Endodermal cell (in vitro differentiated cells): ENCODE data around the gene ROBO3. TPM values are rescaled to one million over a fixed set of nuclear protein-coding genes. Genes with fewer than 3 reads are reported as not detected.

Experiments used
- DNase-seq: peaks from one replicate; pipeline ENCODE4 v3.0.0-alpha.2; 2017
- H3K27ac ChIP-seq: 2 replicates; pipeline ENCODE4 v1.5.1; 2013; ENCODE audit warnings: mild to moderate bottlenecking, low read depth, low read length, moderate library complexity
- H3K27me3 ChIP-seq: 2 replicates; pipeline ENCODE4 v1.6.1; 2013; ENCODE audit warnings: mild to moderate bottlenecking, low read length, moderate library complexity; ENCODE audit not compliant: insufficient read depth, control insufficient read depth, poor library complexity, severe bottlenecking
- H3K36me3 ChIP-seq: 2 replicates; pipeline ENCODE4 v1.7.0; 2013; ENCODE audit warnings: mild to moderate bottlenecking, low read length, moderate library complexity; ENCODE audit not compliant: control insufficient read depth, insufficient read depth
- H3K4me1 ChIP-seq: one replicate; pipeline ENCODE4 v1.7.0; 2013; ENCODE audit warnings: low read length; ENCODE audit not compliant: control insufficient read depth, insufficient read depth
- H3K4me3 ChIP-seq: 2 replicates; pipeline ENCODE4 v1.5.1; 2013; ENCODE audit warnings: mild to moderate bottlenecking, low read length, moderate library complexity
- H3K9ac ChIP-seq: 2 replicates; pipeline ENCODE4 v1.6.1; 2013; ENCODE audit warnings: mild to moderate bottlenecking, low read length, moderate library complexity; ENCODE audit not compliant: poor library complexity, severe bottlenecking; ENCODE audit errors: extremely low read depth
- H3K9me3 ChIP-seq: 2 replicates; pipeline ENCODE4 v1.6.1; 2013; ENCODE audit warnings: mild to moderate bottlenecking, low read length, moderate library complexity; ENCODE audit not compliant: control insufficient read depth
- H3K27ac Mint-ChIP-seq: 2 replicates; pipeline ENCODE4 v1.8.0; 2020; ENCODE audit warnings: mixed read lengths
- H3K27me3 Mint-ChIP-seq: 2 replicates; pipeline ENCODE4 v1.8.0; 2021; ENCODE audit warnings: mild to moderate bottlenecking, mixed read lengths; ENCODE audit not compliant: insufficient read depth
- H3K36me3 Mint-ChIP-seq: 2 replicates; pipeline ENCODE4 v1.8.0; 2020; ENCODE audit warnings: low read depth, mixed read lengths
- H3K4me1 Mint-ChIP-seq: 2 replicates; pipeline ENCODE4 v1.8.0; 2020; ENCODE audit warnings: mixed read lengths
- H3K4me3 Mint-ChIP-seq: 2 replicates; pipeline ENCODE4 v1.8.0; 2020; ENCODE audit warnings: mild to moderate bottlenecking, moderate library complexity, mixed read lengths
- H3K9me3 Mint-ChIP-seq: 2 replicates; pipeline ENCODE4 v1.8.0; 2020; ENCODE audit warnings: mild to moderate bottlenecking, mixed read lengths
- CTCF ChIP-seq: fragments of 200-600 bp; sonication (generic); conservative IDR thresholded peaks from 2 replicates; pipeline ENCODE4 v1.5.0; 2021; ENCODE audit warnings: antibody characterized with exemption, mild to moderate bottlenecking
- WGBS, 2 experiments: methylation state at CpG; one replicate each; pipeline versions ENCODE4 v1.1.5 to v1.1.7; 2013; ENCODE audit warnings: missing lambda C conversion rate in 2 of 2, mixed read lengths in 1 of 2; ENCODE audit not compliant: insufficient coverage in 1 of 2, insufficient read length in 1 of 2; 5-methylcytosine and 5-hydroxymethylcytosine counted together
- total RNA-seq, 2 donors: library from RNA; stranded (reverse); fragmentation: NEBNext Ultra II Directional in 1 of 2; extraction: Animal tissue kit (Norgen Biotek cat#: 25700) in 1 of 2; gene quantifications; 2 replicates in 1 of 2; 3 replicates in 1 of 2; pipeline ENCODE4 v1.2.1, GENCODE V29; 2021

ROBO3 gene
- total RNA-seq, 2 donors from 2014 or later, result 15.3 to 16.2 TPM

- Mint-ChIP-seq H3K4me3 (no peak overlapping the region), H3K27me3 (peaks cover 54% of the 10 kb centered on the region), H3K36me3 (no peaks in the 10 kb centered on the region), H3K4me1 (peaks cover 11% of the 10 kb centered on the region), H3K27ac (no peak overlapping the region), H3K9me3 (no peaks in the 10 kb centered on the region)
- no peak for DNase-seq
- no peak overlapping the region for H3K27ac ChIP-seq
- H3K4me1 ChIP-seq, result peaks cover 7% of the 10 kb centered on the region
- no peaks in the 10 kb centered on the region for H3K9me3 ChIP-seq
- 84 to 87% methylated on average over 2 to 4 of the region's 4 CpGs for WGBS, 2 experiments
- H3K36me3 ChIP-seq, result no peaks in the 10 kb centered on the region
- no peak overlapping the region for H3K4me3 ChIP-seq
- no peak overlapping the region for H3K9ac ChIP-seq
- TF ChIP-seq CTCF, result no peak
- H3K27me3 ChIP-seq, result peaks cover 7% of the 10 kb centered on the region
Measured at GRCh38 chr11:124832571-124832970, 32.7 kb upstream of the ROBO3 start.

GRCh38 chr11:124834526-124835180 is 30.6 kb upstream of the ROBO3 start:
- Histone ChIP-seq H3K36me3 (no peaks in the 10 kb centered on the region), H3K9ac (no peak overlapping the region), H3K27me3 (peaks cover 28% of the 10 kb centered on the region), H3K4me1 (peaks cover 7% of the 10 kb centered on the region), H3K9me3 (no peaks in the 10 kb centered on the region), H3K27ac (no peak overlapping the region), H3K4me3 (no peak overlapping the region)
- Mint-ChIP-seq H3K27ac (no peak overlapping the region), H3K4me3 (no peak overlapping the region), H3K36me3 (no peaks in the 10 kb centered on the region), H3K27me3 (peaks cover 63% of the 10 kb centered on the region), H3K4me1 (peaks cover 11% of the 10 kb centered on the region), H3K9me3 (no peaks in the 10 kb centered on the region)
- 86% methylated on average over 3 of the region's 3 CpGs; no CpG with 5 or more reads in 1 of the 2 experiments for WGBS, 2 experiments
- no peak for TF ChIP-seq CTCF
- DNase-seq, result no peak

- Mint-ChIP-seq H3K27me3 (peaks cover 56% of the 10 kb centered on the region), H3K4me3 (no peak overlapping the region), H3K4me1 (peaks cover 11% of the 10 kb centered on the region), H3K27ac (no peak overlapping the region), H3K9me3 (no peaks in the 10 kb centered on the region), H3K36me3 (no peaks in the 10 kb centered on the region)
- Histone ChIP-seq H3K36me3 (no peaks in the 10 kb centered on the region), H3K9ac (no peak overlapping the region), H3K9me3 (no peaks in the 10 kb centered on the region), H3K27ac (no peak overlapping the region), H3K4me1 (peaks cover 7% of the 10 kb centered on the region), H3K4me3 (no peak overlapping the region), H3K27me3 (peaks cover 41% of the 10 kb centered on the region)
- DNase-seq, result no peak
- TF ChIP-seq CTCF, result no peak
- WGBS, 2 experiments, result 90 to 95% methylated on average over 8 of the region's 8 CpGs
Measured at GRCh38 chr11:124835918-124836317, 29.3 kb upstream of the ROBO3 start.
